Breast epithelium (tissue), 3 donors: Measurements from ENCODE around the gene CMPK1.

Experiments used
- POLR2A ChIP-seq: fragments of 450-650 bp; IDR thresholded peaks from one replicate; pipeline ENCODE4 v1.6.1; 2016; ENCODE audit warnings: antibody characterized with exemption, mild to moderate bottlenecking, moderate library complexity
- POLR2AphosphoS5 ChIP-seq, 3 donors: sonication (generic); formaldehyde crosslinking; IDR thresholded peaks; one replicate each; pipeline ENCODE4 v1.6.1; 2017; ENCODE audit warnings: antibody characterized with exemption in 3 of 3
- TF ChIP-seq, protein P1 (sequence below), 3 donors: fragments of 450-650 bp; IDR thresholded peaks; one replicate each; pipeline ENCODE4 v1.5.1; 2016 to 2017; ENCODE audit warnings: antibody characterized with exemption in 3 of 3, mild to moderate bottlenecking in 3 of 3, moderate library complexity in 3 of 3

DNA sequence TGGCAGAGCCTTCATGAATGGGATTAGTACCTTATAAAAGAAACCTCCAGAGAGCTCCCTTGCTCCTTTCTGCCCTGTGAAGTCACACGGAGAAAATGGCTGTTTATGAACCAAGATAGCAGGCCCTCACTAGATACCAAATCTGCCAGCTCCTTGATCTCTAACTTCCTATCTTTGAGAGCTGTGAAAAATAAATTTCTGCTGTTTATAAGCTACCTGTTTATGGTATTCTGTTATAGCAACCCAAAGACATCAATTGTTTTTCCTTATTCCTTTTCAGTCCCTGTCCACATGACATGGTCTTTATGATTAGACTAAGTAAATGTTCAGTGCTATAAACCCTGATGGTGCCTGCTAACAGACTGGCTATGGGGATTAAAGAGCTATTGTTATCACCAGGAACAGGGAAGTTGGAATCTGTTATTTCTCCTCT lies 10.0 kb upstream of the CMPK1 start:
- TF ChIP-seq, protein P1, sequence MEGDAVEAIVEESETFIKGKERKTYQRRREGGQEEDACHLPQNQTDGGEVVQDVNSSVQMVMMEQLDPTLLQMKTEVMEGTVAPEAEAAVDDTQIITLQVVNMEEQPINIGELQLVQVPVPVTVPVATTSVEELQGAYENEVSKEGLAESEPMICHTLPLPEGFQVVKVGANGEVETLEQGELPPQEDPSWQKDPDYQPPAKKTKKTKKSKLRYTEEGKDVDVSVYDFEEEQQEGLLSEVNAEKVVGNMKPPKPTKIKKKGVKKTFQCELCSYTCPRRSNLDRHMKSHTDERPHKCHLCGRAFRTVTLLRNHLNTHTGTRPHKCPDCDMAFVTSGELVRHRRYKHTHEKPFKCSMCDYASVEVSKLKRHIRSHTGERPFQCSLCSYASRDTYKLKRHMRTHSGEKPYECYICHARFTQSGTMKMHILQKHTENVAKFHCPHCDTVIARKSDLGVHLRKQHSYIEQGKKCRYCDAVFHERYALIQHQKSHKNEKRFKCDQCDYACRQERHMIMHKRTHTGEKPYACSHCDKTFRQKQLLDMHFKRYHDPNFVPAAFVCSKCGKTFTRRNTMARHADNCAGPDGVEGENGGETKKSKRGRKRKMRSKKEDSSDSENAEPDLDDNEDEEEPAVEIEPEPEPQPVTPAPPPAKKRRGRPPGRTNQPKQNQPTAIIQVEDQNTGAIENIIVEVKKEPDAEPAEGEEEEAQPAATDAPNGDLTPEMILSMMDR (IDR thresholded peaks at IDR 0.05): no peak
- TF ChIP-seq POLR2A (no peak), POLR2AphosphoS5 (IDR thresholded peaks at IDR 0.05) (no peak)
